ENCODE results near the gene LRRC36. TPM values are rescaled to one million over a fixed set of nuclear protein-coding genes. Genes with fewer than 3 reads are reported as not detected.

Gene LRRC36
- polyA plus RNA-seq, 3 donors = 0.65 to 3.2 (median 1.8) TPM

- intact Hi-C loops (cut with micrococcal nuclease) = loop anchor here (2.0 to 5.0 kb wide), 2 partner anchors 37 to 39 kb away; no protein-coding TSS in a partner anchor
- Mint-ChIP-seq H3K36me3 (peaks cover 9 to 12% of the 10 kb centered on the region in 2 donors), H3K4me1 (peaks cover 16% of the 10 kb centered on the region), H3K27me3 (ENCODE audit: low read depth in 3 of 3) (peaks cover 56 to 77% (median 58%) of the 10 kb centered on the region in 3 donors), H3K27ac (no peak overlapping the region), H3K4me3 (peak overlapping the region in 1 of 2 donors; percentile 76), H3K9me3 (peaks cover 0 to 21% (median 3%) of the 10 kb centered on the region in 7 donors)
- peak; percentile 43 to 61 (median 58) for DNase-seq
- no peak overlapping the region for H2AFZ ChIP-seq (ENCODE audit: insufficient read depth, low read depth, low read length, poor library complexity, severe bottlenecking)
- peaks cover 22 to 62% of the 10 kb centered on the region in 2 donors for H3K27me3 ChIP-seq (ENCODE audit: control insufficient read depth in 2 of 2, insufficient read depth in 2 of 2, low read length in 2 of 2)
- TF ChIP-seq CTCF (IDR thresholded peaks at IDR 0.05) = peak; percentile 87
- H3K4me3 ChIP-seq (replicated peaks in 1 of 3; ENCODE audit: low read depth in 2 of 3, low read length in 3 of 3) = no peak overlapping the region
- H3K79me2 ChIP-seq (ENCODE audit: insufficient read depth, low read length) = no peaks in the 10 kb centered on the region
- H3K27ac ChIP-seq (ENCODE audit: low read depth in 1 of 2, low read length in 2 of 2) = no peak overlapping the region
- peaks cover 14 to 18% of the 10 kb centered on the region in 2 donors for H3K4me1 ChIP-seq (ENCODE audit: control insufficient read depth in 1 of 2, insufficient read depth in 2 of 2, low read length in 2 of 2)
- H3K9ac ChIP-seq (ENCODE audit: insufficient read depth, low read length, poor library complexity, severe bottlenecking) = no peak overlapping the region
- 27% methylated on average over 11 of the region's 11 CpGs for WGBS (ENCODE audit: insufficient coverage)
- H3K36me3 ChIP-seq (replicated peaks in 1 of 2; ENCODE audit: control insufficient read depth in 1 of 2, insufficient read depth in 2 of 2, low read length in 2 of 2) = no peaks in the 10 kb centered on the region
- H4K20me1 ChIP-seq (ENCODE audit: insufficient read depth, low read length) = peaks cover 45% of the 10 kb centered on the region
- no peak overlapping the region for H3K4me2 ChIP-seq (replicated peaks; ENCODE audit: extremely low read depth, low read length, poor library complexity, severe bottlenecking)
- peaks cover 0 to 9% of the 10 kb centered on the region in 2 donors for H3K9me3 ChIP-seq (replicated peaks in 1 of 2; ENCODE audit: control insufficient read depth in 1 of 2, insufficient read depth in 1 of 2, low read length in 2 of 2)
Measured at GRCh38 chr16:67428146-67428731, 101.6 kb downstream of the LRRC36 start.

DNA sequence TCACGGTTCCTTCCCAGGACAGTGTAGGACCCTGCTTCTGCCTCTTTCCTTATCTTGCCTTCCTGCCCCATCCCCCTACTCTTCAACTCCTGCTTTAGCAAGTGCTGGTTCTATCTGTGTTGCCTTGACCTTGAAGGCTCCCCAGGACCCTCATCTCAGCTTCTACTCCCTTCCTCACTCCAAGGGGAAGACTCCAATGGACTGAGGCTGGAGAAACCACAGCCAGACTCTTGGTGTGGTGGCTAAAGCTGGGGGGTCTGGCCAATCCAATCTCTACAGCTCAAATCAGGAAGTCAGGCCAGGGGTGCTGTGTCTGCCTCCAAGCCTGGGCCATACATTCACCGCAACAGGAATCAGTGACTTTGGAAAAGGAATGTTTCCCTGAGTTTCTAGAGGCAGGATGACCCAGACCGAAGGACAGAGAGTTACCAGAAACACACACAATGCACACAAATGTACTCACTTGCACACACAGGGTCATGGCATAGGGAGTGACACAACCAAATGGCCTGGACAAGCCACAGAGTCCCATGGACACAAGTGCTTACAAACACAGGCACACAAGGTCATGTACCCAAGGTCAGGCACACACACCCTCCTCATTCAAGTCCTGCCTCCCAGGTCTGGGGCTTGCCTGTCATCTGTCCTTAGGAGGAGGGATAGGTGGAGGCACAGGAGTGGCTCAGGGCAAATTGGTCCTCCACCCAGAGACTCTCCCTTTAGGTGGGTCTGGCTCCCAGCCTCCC, 102.6 kb downstream of the LRRC36 start:
- Histone ChIP-seq H3K4me1 (ENCODE audit: control insufficient read depth in 1 of 2, insufficient read depth in 2 of 2, low read length in 2 of 2) (peaks cover 14 to 18% of the 10 kb centered on the region in 2 donors), H3K9me3 (replicated peaks in 1 of 2; ENCODE audit: control insufficient read depth in 1 of 2, insufficient read depth in 1 of 2, low read length in 2 of 2) (peaks cover 0 to 9% of the 10 kb centered on the region in 2 donors), H3K4me2 (replicated peaks; ENCODE audit: extremely low read depth, low read length, poor library complexity, severe bottlenecking) (no peak overlapping the region), H3K27me3 (ENCODE audit: control insufficient read depth in 2 of 2, insufficient read depth in 2 of 2, low read length in 2 of 2) (peaks cover 22 to 64% of the 10 kb centered on the region in 2 donors), H3K27ac (ENCODE audit: low read depth in 1 of 2, low read length in 2 of 2) (no peak overlapping the region), H4K20me1 (ENCODE audit: insufficient read depth, low read length) (peaks cover 55% of the 10 kb centered on the region), H3K79me2 (ENCODE audit: insufficient read depth, low read length) (no peaks in the 10 kb centered on the region), H3K36me3 (replicated peaks in 1 of 2; ENCODE audit: control insufficient read depth in 1 of 2, insufficient read depth in 2 of 2, low read length in 2 of 2) (no peaks in the 10 kb centered on the region), H3K4me3 (replicated peaks in 1 of 3; ENCODE audit: low read depth in 2 of 3, low read length in 3 of 3) (no peak overlapping the region), H3K9ac (ENCODE audit: insufficient read depth, low read length, poor library complexity, severe bottlenecking) (no peak overlapping the region), H2AFZ (ENCODE audit: insufficient read depth, low read depth, low read length, poor library complexity, severe bottlenecking) (no peak overlapping the region)
- peak overlapping the region in 1 of 7 donors; percentile 74 for H3K27ac Mint-ChIP-seq
- intact Hi-C loops (cut with micrococcal nuclease) = loop anchor here (2.0 to 5.0 kb wide), 2 partner anchors 36 to 38 kb away; no protein-coding TSS in a partner anchor
- 77% methylated on average over 3 of the region's 3 CpGs for WGBS (ENCODE audit: insufficient coverage)
- peaks cover 16% of the 10 kb centered on the region for H3K4me1 Mint-ChIP-seq
- no peak for DNase-seq
- peaks cover 16 to 19% of the 10 kb centered on the region in 2 donors for H3K36me3 Mint-ChIP-seq
- peak overlapping the region in 1 of 2 donors; percentile 76 for H3K4me3 Mint-ChIP-seq
- no peak for TF ChIP-seq CTCF (IDR thresholded peaks at IDR 0.05)
- H3K27me3 Mint-ChIP-seq (ENCODE audit: low read depth in 3 of 3) = peaks cover 58 to 75% (median 63%) of the 10 kb centered on the region in 3 donors
- H3K9me3 Mint-ChIP-seq = peaks cover 0 to 21% (median 3%) of the 10 kb centered on the region in 7 donors
